ENCODE data around the gene MRAP. TPM values are rescaled to one million over a fixed set of nuclear protein-coding genes. Genes with fewer than 3 reads are reported as not detected.

The MRAP gene
- polyA plus RNA-seq, 2 of the 4 experiments (the other 2 are of a cell fraction) = not detected

DNA sequence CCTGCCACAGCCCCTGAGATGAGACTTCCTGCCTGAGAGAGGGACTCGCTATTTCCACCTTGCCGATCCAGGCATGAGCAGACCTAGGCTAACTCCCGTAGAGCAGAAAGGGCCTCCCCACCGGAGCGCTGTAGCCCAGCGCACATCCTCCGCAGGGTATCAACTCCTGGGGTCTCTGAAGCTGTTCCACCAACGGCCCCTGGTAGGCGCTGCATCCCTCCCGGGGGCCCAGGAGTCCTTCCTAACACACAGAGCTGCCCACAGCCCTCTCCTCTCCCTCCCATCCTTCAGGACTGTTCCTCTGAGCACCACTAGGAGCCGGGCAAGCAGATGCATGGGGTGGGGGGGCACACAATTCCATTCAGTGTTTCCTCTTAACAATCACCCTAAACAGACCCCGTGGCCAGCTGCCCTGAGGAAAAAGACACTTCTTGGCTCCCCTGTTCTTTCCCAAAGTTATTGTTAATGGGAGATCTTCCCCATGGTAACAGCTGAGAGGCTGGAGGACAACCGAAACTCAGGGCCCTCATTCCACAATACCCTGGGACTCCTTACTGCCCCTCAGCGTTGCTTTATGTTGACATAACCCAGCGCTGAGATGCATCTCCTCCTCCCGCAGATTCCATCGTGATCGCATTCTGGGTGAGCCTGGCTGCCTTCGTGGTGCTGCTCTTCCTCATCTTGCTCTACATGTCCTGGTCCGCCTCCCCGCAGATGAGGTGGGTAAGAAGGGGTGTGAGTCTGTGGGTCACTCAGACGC, 7.5 kb downstream of the MRAP start (continued):
- no peak for TF ChIP-seq USF2 (IDR thresholded peaks at IDR 0.05)
- TF ChIP-seq GATA3 (IDR thresholded peaks at IDR 0.05; ENCODE audit: borderline replicate concordance) = no peak
- TF ChIP-seq, protein P1, sequence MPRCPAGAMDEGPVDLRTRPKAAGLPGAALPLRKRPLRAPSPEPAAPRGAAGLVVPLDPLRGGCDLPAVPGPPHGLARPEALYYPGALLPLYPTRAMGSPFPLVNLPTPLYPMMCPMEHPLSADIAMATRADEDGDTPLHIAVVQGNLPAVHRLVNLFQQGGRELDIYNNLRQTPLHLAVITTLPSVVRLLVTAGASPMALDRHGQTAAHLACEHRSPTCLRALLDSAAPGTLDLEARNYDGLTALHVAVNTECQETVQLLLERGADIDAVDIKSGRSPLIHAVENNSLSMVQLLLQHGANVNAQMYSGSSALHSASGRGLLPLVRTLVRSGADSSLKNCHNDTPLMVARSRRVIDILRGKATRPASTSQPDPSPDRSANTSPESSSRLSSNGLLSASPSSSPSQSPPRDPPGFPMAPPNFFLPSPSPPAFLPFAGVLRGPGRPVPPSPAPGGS (IDR thresholded peaks at IDR 0.05) = no peak
- no peak for TF ChIP-seq REST (IDR thresholded peaks at IDR 0.05)
- TF ChIP-seq SMC3 (IDR thresholded peaks at IDR 0.05) = no peak
- TF ChIP-seq RCOR1 (IDR thresholded peaks at IDR 0.05; ENCODE audit: low read depth, low read length) = no peak

GRCh38 chr21:32307706-32308105, 9.1 kb downstream of the MRAP start:
- Histone ChIP-seq H3K4me3 (no peak overlapping the region), H3K4me1 (no peaks in the 10 kb centered on the region), H3K27ac (no peak overlapping the region), H3K9me3 (no peaks in the 10 kb centered on the region), H3K4me2 (no peak overlapping the region)
- DNase-seq (ENCODE audit: low read depth in 1 of 2, low spot score in 1 of 2) (no peak), FAIRE-seq (no peak), ATAC-seq (no peak)
- WGBS (ENCODE audit: missing lambda C conversion rate) = 94% methylated on average over 4 of the region's 4 CpGs
- TF ChIP-seq ZSCAN20 (CRISPR knock-in tag; IDR thresholded peaks at IDR 0.05) (no peak), CHD4 (IDR thresholded peaks at IDR 0.05; ENCODE audit: borderline replicate concordance) (no peak), POLR2AphosphoS2 (conservative IDR thresholded peaks at IDR 0.05; ENCODE audit: low read length) (no peak), NPAS2 (CRISPR knock-in tag; IDR thresholded peaks at IDR 0.05; ENCODE audit: borderline replicate concordance) (no peak), HDAC2 (IDR thresholded peaks at IDR 0.05) (no peak), JUN (IDR thresholded peaks at IDR 0.05) (no peak), SREBF2 (IDR thresholded peaks at IDR 0.05) (no peak)
- TF ChIP-seq, protein P1 (IDR thresholded peaks at IDR 0.05) = no peak
- TF ChIP-seq, protein P2, sequence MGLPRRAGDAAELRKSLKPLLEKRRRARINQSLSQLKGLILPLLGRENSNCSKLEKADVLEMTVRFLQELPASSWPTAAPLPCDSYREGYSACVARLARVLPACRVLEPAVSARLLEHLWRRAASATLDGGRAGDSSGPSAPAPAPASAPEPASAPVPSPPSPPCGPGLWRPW (IDR thresholded peaks at IDR 0.05) = no peak
- CTCF ChIA-PET = interaction anchor here (1.0 to 2.2 kb wide), 2 partner anchors 21 to 293 kb away, joined by 3 to 6 read pairs; no protein-coding TSS in a partner anchor
- POLR2A ChIA-PET = interaction anchor here (0.8 kb wide), 1 partner anchor 9 kb away, joined by 5 read pairs; the partner anchor contains the start of gene MRAP

GRCh38 chr21:32308696-32309095, 10.0 kb downstream of the MRAP start:
- no peak overlapping the region for H3K27ac ChIP-seq
- no peak overlapping the region for H3K4me3 ChIP-seq
- ATAC-seq (no peak), FAIRE-seq (no peak), DNase-seq (ENCODE audit: low read depth in 1 of 2, low spot score in 1 of 2) (no peak)
- no peaks in the 10 kb centered on the region for H3K4me1 ChIP-seq
- no peaks in the 10 kb centered on the region for H3K9me3 ChIP-seq
- ChIA-PET CTCF (interaction anchor here (2.2 kb wide), 1 partner anchor 292 kb away, joined by 6 read pairs; no protein-coding TSS in a partner anchor), POLR2A (no interaction called here)
- H3K4me2 ChIP-seq = no peak overlapping the region
- WGBS (ENCODE audit: missing lambda C conversion rate) = 94% methylated on average over 10 of the region's 10 CpGs
- TF ChIP-seq ELK1 (IDR thresholded peaks at IDR 0.05; ENCODE audit: low read depth, low read length) = no peak
- TF ChIP-seq, protein P3, sequence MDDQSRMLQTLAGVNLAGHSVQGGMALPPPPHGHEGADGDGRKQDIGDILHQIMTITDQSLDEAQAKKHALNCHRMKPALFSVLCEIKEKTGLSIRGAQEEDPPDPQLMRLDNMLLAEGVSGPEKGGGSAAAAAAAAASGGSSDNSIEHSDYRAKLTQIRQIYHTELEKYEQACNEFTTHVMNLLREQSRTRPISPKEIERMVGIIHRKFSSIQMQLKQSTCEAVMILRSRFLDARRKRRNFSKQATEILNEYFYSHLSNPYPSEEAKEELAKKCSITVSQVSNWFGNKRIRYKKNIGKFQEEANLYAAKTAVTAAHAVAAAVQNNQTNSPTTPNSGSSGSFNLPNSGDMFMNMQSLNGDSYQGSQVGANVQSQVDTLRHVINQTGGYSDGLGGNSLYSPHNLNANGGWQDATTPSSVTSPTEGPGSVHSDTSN (IDR thresholded peaks at IDR 0.05) = no peak
- no peak for TF ChIP-seq EP300 (IDR thresholded peaks at IDR 0.05)
- TF ChIP-seq, protein P4, sequence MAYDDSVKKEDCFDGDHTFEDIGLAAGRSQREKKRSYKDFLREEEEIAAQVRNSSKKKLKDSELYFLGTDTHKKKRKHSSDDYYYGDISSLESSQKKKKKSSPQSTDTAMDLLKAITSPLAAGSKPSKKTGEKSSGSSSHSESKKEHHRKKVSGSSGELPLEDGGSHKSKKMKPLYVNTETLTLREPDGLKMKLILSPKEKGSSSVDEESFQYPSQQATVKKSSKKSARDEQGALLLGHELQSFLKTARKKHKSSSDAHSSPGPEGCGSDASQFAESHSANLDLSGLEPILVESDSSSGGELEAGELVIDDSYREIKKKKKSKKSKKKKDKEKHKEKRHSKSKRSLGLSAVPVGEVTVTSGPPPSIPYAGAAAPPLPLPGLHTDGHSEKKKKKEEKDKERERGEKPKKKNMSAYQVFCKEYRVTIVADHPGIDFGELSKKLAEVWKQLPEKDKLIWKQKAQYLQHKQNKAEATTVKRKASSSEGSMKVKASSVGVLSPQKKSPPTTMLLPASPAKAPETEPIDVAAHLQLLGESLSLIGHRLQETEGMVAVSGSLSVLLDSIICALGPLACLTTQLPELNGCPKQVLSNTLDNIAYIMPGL (CRISPR knock-in tag; IDR thresholded peaks at IDR 0.05; ENCODE audit: borderline replicate concordance) = no peak
- TF ChIP-seq, protein P1 (IDR thresholded peaks at IDR 0.05) = no peak
- no peak for TF ChIP-seq HOXA7 (CRISPR knock-in tag; IDR thresholded peaks at IDR 0.05)
- no peak for TF ChIP-seq POLR2AphosphoS2 (conservative IDR thresholded peaks at IDR 0.05; ENCODE audit: low read length)

Data from A549 (cell line).